ENCODE measurements around the gene OR10A3. TPM values are rescaled to one million over a fixed set of nuclear protein-coding genes. Genes with fewer than 3 reads are reported as not detected.

Gene OR10A3
- total RNA-seq, 2 donors from 2014 or later: not detected

- Mint-ChIP-seq H3K27me3 (peaks cover 24 to 48% of the 10 kb centered on the region in 2 donors), H3K4me3 (no peak overlapping the region), H3K9me3 (no peaks in the 10 kb centered on the region), H3K36me3 (no peaks in the 10 kb centered on the region), H3K27ac (no peak overlapping the region), H3K4me1 (ENCODE audit: low read depth in 2 of 2) (no peaks in the 10 kb centered on the region)
- DNase-seq (ENCODE audit: low spot score): no peak
- ATAC-seq: no peak
Measured at GRCh38 chr11:7967826-7968225, 26.3 kb upstream of the OR10A3 start.

- no peaks in the 10 kb centered on the region for H3K4me1 Mint-ChIP-seq (ENCODE audit: low read depth in 2 of 2)
- H3K27ac Mint-ChIP-seq: no peak overlapping the region
- ATAC-seq: peak; percentile 24 to 55
Measured at GRCh38 chr11:7967097-7967496, 25.6 kb upstream of the OR10A3 start.

GRCh38 chr11:7965386-7965785, 23.9 kb upstream of the OR10A3 start, which contains the start of gene NLRP10:
TSS of gene NLRP10 (minus strand) at chr11:7965447. CDS start at chr11:7963495, 1,952 bp downstream.
- no peak for DNase-seq (ENCODE audit: low spot score)
- H3K9me3 Mint-ChIP-seq: no peaks in the 10 kb centered on the region
- H3K27me3 Mint-ChIP-seq: peaks cover 25 to 45% of the 10 kb centered on the region in 2 donors
- H3K4me3 Mint-ChIP-seq: no peak within 1 kb of the TSS
- H3K4me1 Mint-ChIP-seq (ENCODE audit: low read depth in 2 of 2): no peaks in the 10 kb centered on the region
- H3K36me3 Mint-ChIP-seq: no peaks in the 10 kb centered on the region
- no peak within 1 kb of the TSS for H3K27ac Mint-ChIP-seq
- no peak for ATAC-seq

More at GRCh38 chr11:7967097-7967496, 25.6 kb upstream of the OR10A3 start:
- H3K27me3 Mint-ChIP-seq: peaks cover 24 to 48% of the 10 kb centered on the region in 2 donors
- no peak for DNase-seq (ENCODE audit: low spot score)
- no peaks in the 10 kb centered on the region for H3K36me3 Mint-ChIP-seq
- H3K4me3 Mint-ChIP-seq: no peak overlapping the region
- H3K9me3 Mint-ChIP-seq: no peaks in the 10 kb centered on the region

GRCh38 chr11:7964873-7965272, 23.4 kb upstream of the OR10A3 start:
- DNase-seq (ENCODE audit: low spot score) (no peak), ATAC-seq (no peak)
- H3K27ac Mint-ChIP-seq: no peak overlapping the region
- no peak overlapping the region for H3K4me3 Mint-ChIP-seq
- no peaks in the 10 kb centered on the region for H3K36me3 Mint-ChIP-seq
- H3K4me1 Mint-ChIP-seq (ENCODE audit: low read depth in 2 of 2): no peaks in the 10 kb centered on the region
- peaks cover 25 to 46% of the 10 kb centered on the region in 2 donors for H3K27me3 Mint-ChIP-seq
- H3K9me3 Mint-ChIP-seq: no peaks in the 10 kb centered on the region

- no peaks in the 10 kb centered on the region for H3K9me3 Mint-ChIP-seq
- no peak for ATAC-seq
- H3K4me3 Mint-ChIP-seq: no peak overlapping the region
- peaks cover 28 to 51% of the 10 kb centered on the region in 2 donors for H3K27me3 Mint-ChIP-seq
- H3K36me3 Mint-ChIP-seq: no peaks in the 10 kb centered on the region
- no peak for DNase-seq (ENCODE audit: low spot score)
- no peak overlapping the region for H3K27ac Mint-ChIP-seq
- no peaks in the 10 kb centered on the region for H3K4me1 Mint-ChIP-seq (ENCODE audit: low read depth in 2 of 2)
Measured at GRCh38 chr11:7964261-7964660, 22.8 kb upstream of the OR10A3 start.

- DNase-seq (ENCODE audit: low spot score): no peak
- H3K27ac Mint-ChIP-seq: no peak overlapping the region
- H3K4me1 Mint-ChIP-seq (ENCODE audit: low read depth in 2 of 2): no peaks in the 10 kb centered on the region
- H3K9me3 Mint-ChIP-seq: no peaks in the 10 kb centered on the region
- H3K36me3 Mint-ChIP-seq: no peaks in the 10 kb centered on the region
- peaks cover 15 to 38% of the 10 kb centered on the region in 2 donors for H3K27me3 Mint-ChIP-seq
- H3K4me3 Mint-ChIP-seq: no peak overlapping the region
- no peak for ATAC-seq
Measured at GRCh38 chr11:7955191-7955590, 13.7 kb upstream of the OR10A3 start.

- Mint-ChIP-seq H3K4me3 (no peak overlapping the region), H3K27me3 (peaks cover 20 to 33% of the 10 kb centered on the region in 2 donors)
Measured at GRCh38 chr11:7949934-7950333, 8.4 kb upstream of the OR10A3 start.

GRCh38 chr11:7944123-7944522, 2.6 kb upstream of the OR10A3 start:
- no peaks in the 10 kb centered on the region for H3K4me1 Mint-ChIP-seq (ENCODE audit: low read depth in 2 of 2)
- no peak overlapping the region for H3K4me3 Mint-ChIP-seq
- no peak overlapping the region for H3K27ac Mint-ChIP-seq
- no peak for ATAC-seq
- peaks cover 12% of the 10 kb centered on the region for H3K36me3 Mint-ChIP-seq
- H3K9me3 Mint-ChIP-seq: peaks cover 3% of the 10 kb centered on the region
- H3K27me3 Mint-ChIP-seq: peaks cover 14 to 32% of the 10 kb centered on the region in 2 donors
- no peak for DNase-seq (ENCODE audit: low spot score)

More at GRCh38 chr11:7949934-7950333, 8.4 kb upstream of the OR10A3 start:
- no peaks in the 10 kb centered on the region for H3K4me1 Mint-ChIP-seq (ENCODE audit: low read depth in 2 of 2)
- no peaks in the 10 kb centered on the region for H3K9me3 Mint-ChIP-seq
- no peak overlapping the region for H3K27ac Mint-ChIP-seq
- H3K36me3 Mint-ChIP-seq: no peaks in the 10 kb centered on the region
- DNase-seq (ENCODE audit: low spot score) (no peak), ATAC-seq (no peak)

GRCh38 chr11:7941146-7941545, 362 bp downstream of the OR10A3 start:
- Mint-ChIP-seq H3K4me3 (no peak overlapping the region), H3K4me1 (ENCODE audit: low read depth in 2 of 2) (no peaks in the 10 kb centered on the region), H3K27me3 (peaks cover 6 to 12% of the 10 kb centered on the region in 2 donors), H3K9me3 (peaks cover 3% of the 10 kb centered on the region), H3K36me3 (peaks cover 12% of the 10 kb centered on the region), H3K27ac (no peak overlapping the region)
- ATAC-seq: no peak
- DNase-seq (ENCODE audit: low spot score): no peak

- no peaks in the 10 kb centered on the region for H3K36me3 Mint-ChIP-seq
- H3K9me3 Mint-ChIP-seq: peaks cover 3% of the 10 kb centered on the region
- no peaks in the 10 kb centered on the region for H3K4me1 Mint-ChIP-seq (ENCODE audit: low read depth in 2 of 2)
- peaks cover 17 to 33% of the 10 kb centered on the region in 2 donors for H3K27me3 Mint-ChIP-seq
- H3K27ac Mint-ChIP-seq: no peak overlapping the region
- ATAC-seq (no peak), DNase-seq (ENCODE audit: low spot score) (no peak)
- H3K4me3 Mint-ChIP-seq: no peak overlapping the region
Measured at GRCh38 chr11:7936615-7937014, 4.9 kb downstream of the OR10A3 start.

GRCh38 chr11:7931168-7931567, 10.3 kb downstream of the OR10A3 start, which contains the start of gene OR10A6:
TSS of gene OR10A6 (minus strand) at chr11:7931268. CDS start at chr11:7928662, 2,606 bp downstream.
- no peak within 1 kb of the TSS for H3K4me3 Mint-ChIP-seq
- H3K9me3 Mint-ChIP-seq: peaks cover 3% of the 10 kb centered on the region
- no peaks in the 10 kb centered on the region for H3K36me3 Mint-ChIP-seq
- no peak for ATAC-seq
- H3K27me3 Mint-ChIP-seq: peaks cover 17 to 52% of the 10 kb centered on the region in 2 donors
- no peak within 1 kb of the TSS for H3K27ac Mint-ChIP-seq
- no peak for DNase-seq (ENCODE audit: low spot score)
- H3K4me1 Mint-ChIP-seq (ENCODE audit: low read depth in 2 of 2): no peaks in the 10 kb centered on the region

GRCh38 chr11:7927635-7928034, 13.9 kb downstream of the OR10A3 start:
- H3K9me3 Mint-ChIP-seq: no peaks in the 10 kb centered on the region
- peak in 1 of 2 donors; percentile 33 for ATAC-seq
- no peak overlapping the region for H3K27ac Mint-ChIP-seq
- H3K4me1 Mint-ChIP-seq (ENCODE audit: low read depth in 2 of 2): no peaks in the 10 kb centered on the region
- no peak for DNase-seq (ENCODE audit: low spot score)
- H3K36me3 Mint-ChIP-seq: no peaks in the 10 kb centered on the region
- H3K4me3 Mint-ChIP-seq: no peak overlapping the region
- H3K27me3 Mint-ChIP-seq: peaks cover 23 to 50% of the 10 kb centered on the region in 2 donors

- no peak for ATAC-seq
- Mint-ChIP-seq H3K4me3 (no peak overlapping the region), H3K36me3 (no peaks in the 10 kb centered on the region), H3K9me3 (no peaks in the 10 kb centered on the region), H3K27ac (no peak overlapping the region), H3K27me3 (peaks cover 14 to 27% of the 10 kb centered on the region in 2 donors), H3K4me1 (ENCODE audit: low read depth in 2 of 2) (no peaks in the 10 kb centered on the region)
- DNase-seq (ENCODE audit: low spot score): no peak
Measured at GRCh38 chr11:7924536-7924935, 17.0 kb downstream of the OR10A3 start.

- Mint-ChIP-seq H3K36me3 (no peaks in the 10 kb centered on the region), H3K27me3 (peaks cover 10 to 31% of the 10 kb centered on the region in 2 donors), H3K27ac (no peak overlapping the region), H3K4me1 (ENCODE audit: low read depth in 2 of 2) (no peaks in the 10 kb centered on the region), H3K9me3 (no peaks in the 10 kb centered on the region), H3K4me3 (no peak overlapping the region)
- ATAC-seq: no peak
- DNase-seq (ENCODE audit: low spot score): no peak
Measured at GRCh38 chr11:7918141-7918540, 23.4 kb downstream of the OR10A3 start.

GRCh38 chr11:7911011-7911410, 30.5 kb downstream of the OR10A3 start:
- no peaks in the 10 kb centered on the region for H3K9me3 Mint-ChIP-seq

More at GRCh38 chr11:7911011-7911410, 30.5 kb downstream of the OR10A3 start:
- Mint-ChIP-seq H3K4me1 (ENCODE audit: low read depth in 2 of 2) (no peaks in the 10 kb centered on the region), H3K4me3 (no peak overlapping the region), H3K27me3 (peaks cover 15 to 44% of the 10 kb centered on the region in 2 donors), H3K27ac (no peak overlapping the region), H3K36me3 (no peaks in the 10 kb centered on the region)
- no peak for ATAC-seq
- DNase-seq (ENCODE audit: low spot score): no peak
